ENCODE measurements around the gene HGD. TPM values are rescaled to one million over a fixed set of nuclear protein-coding genes. Genes with fewer than 3 reads are reported as not detected.

Gene HGD
- total RNA-seq, 1 donor from 2014 or later: 0.49 TPM

DNA sequence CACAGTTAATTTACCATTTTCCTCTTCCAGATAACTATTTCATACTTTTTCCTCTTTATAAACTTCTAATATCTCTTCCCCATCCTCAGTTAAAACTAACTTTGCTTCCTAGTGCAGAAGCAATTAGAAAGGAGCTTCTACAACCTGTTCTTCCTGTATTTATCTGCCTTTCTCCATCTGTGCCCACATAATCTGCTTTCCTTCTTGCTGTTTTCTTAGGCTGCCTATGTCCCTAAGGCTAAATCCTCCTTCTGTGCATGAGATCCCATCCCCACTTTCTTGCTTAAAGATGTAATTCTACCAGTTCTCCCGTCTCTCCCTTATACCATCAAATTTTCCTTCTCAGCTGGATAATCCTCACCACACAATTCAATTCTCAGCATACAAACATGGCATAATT is 28.3 kb upstream of the HGD start:
- no peaks in the 10 kb centered on the region for H3K27me3 ChIP-seq (ENCODE audit: low read depth)
- H3K9me3 ChIP-seq (replicated peaks): no peaks in the 10 kb centered on the region
- DNase-seq: no peak
- peaks cover 22% of the 10 kb centered on the region for H3K36me3 ChIP-seq
- no peak for TF ChIP-seq CTCF (IDR thresholded peaks at IDR 0.05; ENCODE audit: borderline replicate concordance)
- no peak overlapping the region for H3K4me3 ChIP-seq
- no peak overlapping the region for H3K27ac ChIP-seq (replicated peaks)
- no peaks in the 10 kb centered on the region for H3K4me1 ChIP-seq
- intact Hi-C loops (cut with micrococcal nuclease): no loop called here

DNA sequence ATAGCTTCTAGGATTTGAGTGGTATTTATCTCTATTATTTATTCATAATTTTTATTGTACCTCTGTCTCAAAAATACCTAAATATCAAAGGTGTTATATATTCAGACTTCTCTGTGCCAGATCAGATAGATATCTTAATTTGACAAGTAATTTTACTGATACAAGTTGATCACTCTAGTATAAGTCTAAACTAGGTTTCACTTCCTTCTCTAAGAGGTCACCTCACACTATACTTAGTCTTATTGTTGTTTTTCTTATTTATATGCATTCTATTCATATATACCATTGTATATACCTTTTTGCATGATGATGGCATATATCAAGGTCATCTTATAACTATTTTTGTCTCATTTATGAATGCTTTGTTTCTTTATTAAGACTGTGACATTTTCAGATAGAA is 26.4 kb upstream of the HGD start:
- no peaks in the 10 kb centered on the region for H3K27me3 ChIP-seq (ENCODE audit: low read depth)
- H3K4me1 ChIP-seq: no peaks in the 10 kb centered on the region
- no peak overlapping the region for H3K27ac ChIP-seq (replicated peaks)
- intact Hi-C loops (cut with micrococcal nuclease): no loop called here
- peaks cover 7% of the 10 kb centered on the region for H3K9me3 ChIP-seq (replicated peaks)
- peaks cover 41% of the 10 kb centered on the region for H3K36me3 ChIP-seq
- DNase-seq: no peak
- no peak overlapping the region for H3K4me3 ChIP-seq
- TF ChIP-seq CTCF (IDR thresholded peaks at IDR 0.05; ENCODE audit: borderline replicate concordance): no peak

DNA sequence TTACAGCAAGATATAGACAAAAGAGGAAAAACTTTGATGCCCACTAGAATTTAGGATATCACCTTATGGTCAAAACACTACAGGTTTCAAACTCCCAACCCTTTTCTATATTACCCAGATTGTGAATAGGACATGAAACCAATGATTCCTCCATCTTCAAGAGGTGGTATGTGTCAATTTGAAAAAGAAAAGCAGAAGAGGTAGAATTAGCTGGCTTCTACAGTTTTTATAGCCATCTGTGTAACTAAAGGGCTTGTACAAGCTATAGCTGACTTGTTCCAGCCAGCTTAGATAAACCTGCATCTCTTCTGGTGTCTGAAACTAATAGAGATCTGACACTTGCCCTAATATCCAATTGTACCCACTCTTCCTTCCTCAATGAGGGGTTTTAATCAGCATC is 24.9 kb upstream of the HGD start:
- Histone ChIP-seq H3K27me3 (ENCODE audit: low read depth) (no peaks in the 10 kb centered on the region), H3K9me3 (replicated peaks) (peaks cover 14% of the 10 kb centered on the region), H3K4me3 (no peak overlapping the region), H3K27ac (replicated peaks) (no peak overlapping the region), H3K36me3 (peaks cover 54% of the 10 kb centered on the region), H3K4me1 (no peaks in the 10 kb centered on the region)
- DNase-seq: no peak
- intact Hi-C loops (cut with micrococcal nuclease): no loop called here
- no peak for TF ChIP-seq CTCF (IDR thresholded peaks at IDR 0.05; ENCODE audit: borderline replicate concordance)

DNA sequence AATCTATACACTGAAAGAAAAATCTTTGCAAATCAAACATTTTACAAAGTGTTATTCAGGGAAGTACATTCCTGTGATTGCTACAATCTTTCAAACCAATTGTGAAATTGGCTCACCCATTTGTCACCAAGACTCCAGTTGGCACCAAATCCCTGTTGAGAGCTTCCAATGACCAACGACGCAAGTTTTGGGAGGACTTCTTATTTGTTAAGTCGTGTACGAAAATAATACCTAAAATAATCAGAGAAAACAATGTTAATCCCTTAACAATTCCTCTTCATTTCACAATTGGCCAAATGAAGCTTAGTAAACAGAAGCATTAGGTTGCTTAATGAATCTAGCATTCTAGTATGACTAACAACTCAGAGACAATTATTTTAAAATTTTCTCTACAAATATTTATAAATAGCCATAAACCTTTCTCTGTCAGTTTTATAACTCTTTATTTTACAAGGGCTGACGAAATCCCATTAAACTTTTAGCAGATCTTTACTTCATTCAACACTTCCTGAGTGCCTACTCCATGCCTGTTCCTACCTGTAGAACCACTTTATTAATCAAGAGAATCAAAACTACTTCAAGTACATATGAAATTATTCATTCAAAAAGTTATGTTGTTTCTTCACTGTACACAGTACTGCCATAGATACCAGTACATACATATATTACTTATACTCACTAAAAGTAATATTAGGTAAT is 24.0 kb upstream of the HGD start:
- Histone ChIP-seq H3K4me3 (no peak overlapping the region), H3K27ac (replicated peaks) (no peak overlapping the region), H3K27me3 (ENCODE audit: low read depth) (no peaks in the 10 kb centered on the region), H3K4me1 (no peaks in the 10 kb centered on the region), H3K36me3 (peaks cover 54% of the 10 kb centered on the region), H3K9me3 (replicated peaks) (peaks cover 14% of the 10 kb centered on the region)
- intact Hi-C loops (cut with micrococcal nuclease): no loop called here
- DNase-seq: no peak
- TF ChIP-seq CTCF (IDR thresholded peaks at IDR 0.05; ENCODE audit: borderline replicate concordance): no peak

DNA sequence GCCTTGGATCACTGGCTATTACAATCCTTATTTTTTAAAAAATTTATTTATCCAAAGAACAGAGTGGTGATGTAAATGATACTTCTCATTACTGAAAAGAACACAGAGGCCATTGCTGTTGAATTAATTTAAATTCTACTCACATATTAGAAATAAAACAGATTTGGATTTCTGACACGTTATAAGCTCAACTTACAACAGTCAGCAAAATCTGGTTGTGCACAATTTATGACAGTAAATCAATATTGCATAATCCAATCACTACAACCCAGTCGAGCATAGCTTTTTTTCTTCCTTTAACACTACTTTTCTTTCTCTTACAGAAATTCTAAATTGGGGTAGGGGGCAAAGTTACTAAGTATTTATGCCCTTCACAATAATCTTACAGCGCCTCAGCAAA is 17.3 kb upstream of the HGD start:
- no peak for DNase-seq
- H3K36me3 ChIP-seq: peaks cover 38% of the 10 kb centered on the region
- H3K4me1 ChIP-seq: no peaks in the 10 kb centered on the region
- H3K27ac ChIP-seq (replicated peaks): no peak overlapping the region
- no peaks in the 10 kb centered on the region for H3K27me3 ChIP-seq (ENCODE audit: low read depth)
- H3K4me3 ChIP-seq: no peak overlapping the region
- intact Hi-C loops (cut with micrococcal nuclease): no loop called here
- peaks cover 14% of the 10 kb centered on the region for H3K9me3 ChIP-seq (replicated peaks)
- TF ChIP-seq CTCF (IDR thresholded peaks at IDR 0.05; ENCODE audit: borderline replicate concordance): no peak
